HepG2 (cell line): ENCODE results near the gene C2. TPM values are rescaled to one million over a fixed set of nuclear protein-coding genes. Genes with fewer than 3 reads are reported as not detected.
A peak's percentile ranks its signal among the peaks of the same experiment; 100 is the strongest.

Experiments used
- HNRNPUL1 ChIP-seq: fragments of 200-400 bp; formaldehyde crosslinking; IDR thresholded peaks from 2 replicates; pipeline ENCODE4 v1.6.1; 2017; ENCODE audit warnings: low read depth, mild to moderate bottlenecking, low read length, moderate library complexity
- IKZF1 ChIP-seq: fragments of 450-650 bp; IDR thresholded peaks from 2 replicates; pipeline ENCODE4 v1.7.1; 2016
- KDM4B ChIP-seq: sonication (generic); formaldehyde crosslinking; IDR thresholded peaks from 2 replicates; pipeline ENCODE4 v1.4.0; 2020; ENCODE audit warnings: missing genetic modification reagents
- KLF12 ChIP-seq: sonication (generic); formaldehyde crosslinking; IDR thresholded peaks from 2 replicates; pipeline ENCODE4 v1.4.0; 2020; ENCODE audit warnings: missing genetic modification reagents, borderline replicate concordance
- MED8 ChIP-seq: sonication (generic); formaldehyde crosslinking; IDR thresholded peaks from 2 replicates; pipeline ENCODE4 v1.8.1; 2023; ENCODE audit warnings: mild to moderate bottlenecking, missing genetic modification reagents; ENCODE audit not compliant: insufficient replicate concordance
- MLLT10 ChIP-seq: sonication (generic); formaldehyde crosslinking; IDR thresholded peaks from 2 replicates; pipeline ENCODE4 v1.4.0; 2020; ENCODE audit warnings: missing genetic modification reagents
- MXI1 ChIP-seq: IDR thresholded peaks from 3 replicates; pipeline ENCODE4 v1.6.1; 2012; ENCODE audit warnings: low read depth, low read length, inconsistent platforms, borderline replicate concordance
- POGK ChIP-seq: sonication (generic); formaldehyde crosslinking; conservative IDR thresholded peaks from 2 replicates; pipeline ENCODE4 v1.8.0; 2022; ENCODE audit warnings: mild to moderate bottlenecking, moderate library complexity, missing genetic modification reagents
- USF2 ChIP-seq, 2 experiments: sonication (generic) in 1 of 2; formaldehyde crosslinking in 1 of 2; IDR thresholded peaks; 2 replicates each; pipeline versions ENCODE4 v1.5.1 to v1.6.1; 2011 to 2020; ENCODE audit warnings: borderline replicate concordance in 1 of 2, low read depth in 1 of 2, low read length in 1 of 2, mild to moderate bottlenecking in 1 of 2, missing genetic modification reagents in 1 of 2, moderate library complexity in 1 of 2
- ZBTB20 ChIP-seq: sonication (generic); formaldehyde crosslinking; IDR thresholded peaks from 2 replicates; pipeline ENCODE4 v1.8.1; 2023; ENCODE audit warnings: missing genetic modification reagents, low read depth, mild to moderate bottlenecking, borderline replicate concordance
- ZC3H4 ChIP-seq: sonication (generic); formaldehyde crosslinking; IDR thresholded peaks from 2 replicates; pipeline ENCODE4 v1.4.0; 2020; ENCODE audit warnings: missing genetic modification reagents, borderline replicate concordance
- ZNF160 ChIP-seq: sonication (generic); formaldehyde crosslinking; IDR thresholded peaks from 2 replicates; pipeline ENCODE4 v1.8.0; 2022; ENCODE audit warnings: mild to moderate bottlenecking, inconsistent platforms, missing genetic modification reagents
- ZNF343 ChIP-seq: sonication (generic); formaldehyde crosslinking; IDR thresholded peaks from 2 replicates; pipeline ENCODE4 v1.4.0; 2020; ENCODE audit warnings: mild to moderate bottlenecking, missing genetic modification reagents
- ZNF367 ChIP-seq: sonication (generic); formaldehyde crosslinking; IDR thresholded peaks from 2 replicates; pipeline ENCODE4 v1.4.0; 2020; ENCODE audit warnings: missing genetic modification reagents, borderline replicate concordance
- ZNF597 ChIP-seq: sonication (generic); formaldehyde crosslinking; IDR thresholded peaks from 2 replicates; pipeline ENCODE4 v1.5.0; 2020; ENCODE audit warnings: missing genetic modification reagents
- ZNF652 ChIP-seq: IDR thresholded peaks from 2 replicates; pipeline ENCODE4 v1.6.1; 2016; ENCODE audit warnings: low read depth, borderline replicate concordance
- ZNF749 ChIP-seq: sonication (generic); formaldehyde crosslinking; IDR thresholded peaks from 2 replicates; pipeline ENCODE4 v1.8.0; 2022; ENCODE audit warnings: mild to moderate bottlenecking, missing genetic modification reagents, moderate library complexity, borderline replicate concordance
- polyA plus RNA-seq, 8 experiments: library from polyadenylated mRNA; depleted of rRNA in 3 of 8; stranded (reverse) in 7 of 8; unstranded in 1 of 8; fragments of >200 nt; fragmentation: Illumina TruSeq in 4 of 8; extraction: Trizol in 4 of 8; gene quantifications; 2 replicates each; pipeline versions ENCODE4 v1.2.1 to v1.2.3, GENCODE V29; 2011 to 2016; ENCODE audit warnings: low read depth in 4 of 8, missing spikeins in 1 of 8, mixed read lengths in 1 of 8; ENCODE audit not compliant: insufficient read depth in 1 of 8
- total RNA-seq, 5 experiments: library from RNA; depleted of rRNA; stranded (reverse); fragments of >200 nt; fragmentation: Illumina TruSeq; extraction: Trizol; gene quantifications; 2 replicates each; pipeline ENCODE4 v1.2.3, GENCODE V29; 2016; ENCODE audit warnings: low read depth in 1 of 5
- TF ChIP-seq, protein P1 (sequence below): sonication (generic); formaldehyde crosslinking; IDR thresholded peaks from 2 replicates; pipeline ENCODE4 v1.4.0; 2020; ENCODE audit warnings: missing genetic modification reagents
- TF ChIP-seq, protein P2 (sequence below): IDR thresholded peaks from 2 replicates; pipeline ENCODE4 v1.6.1; 2016; ENCODE audit warnings: mild to moderate bottlenecking, missing biosample characterization, missing genetic modification reagents
- TF ChIP-seq, protein P3 (sequence below): sonication (generic); formaldehyde crosslinking; IDR thresholded peaks from 2 replicates; pipeline ENCODE4 v1.5.0; 2020; ENCODE audit warnings: mild to moderate bottlenecking, low read depth, missing genetic modification reagents, borderline replicate concordance

Gene C2
- total and polyA plus RNA-seq, 2 of the 13 experiments (the other 11 are each of a cell fraction or from before 2014, with no cell fraction given), result 165 to 307 TPM

DNA sequence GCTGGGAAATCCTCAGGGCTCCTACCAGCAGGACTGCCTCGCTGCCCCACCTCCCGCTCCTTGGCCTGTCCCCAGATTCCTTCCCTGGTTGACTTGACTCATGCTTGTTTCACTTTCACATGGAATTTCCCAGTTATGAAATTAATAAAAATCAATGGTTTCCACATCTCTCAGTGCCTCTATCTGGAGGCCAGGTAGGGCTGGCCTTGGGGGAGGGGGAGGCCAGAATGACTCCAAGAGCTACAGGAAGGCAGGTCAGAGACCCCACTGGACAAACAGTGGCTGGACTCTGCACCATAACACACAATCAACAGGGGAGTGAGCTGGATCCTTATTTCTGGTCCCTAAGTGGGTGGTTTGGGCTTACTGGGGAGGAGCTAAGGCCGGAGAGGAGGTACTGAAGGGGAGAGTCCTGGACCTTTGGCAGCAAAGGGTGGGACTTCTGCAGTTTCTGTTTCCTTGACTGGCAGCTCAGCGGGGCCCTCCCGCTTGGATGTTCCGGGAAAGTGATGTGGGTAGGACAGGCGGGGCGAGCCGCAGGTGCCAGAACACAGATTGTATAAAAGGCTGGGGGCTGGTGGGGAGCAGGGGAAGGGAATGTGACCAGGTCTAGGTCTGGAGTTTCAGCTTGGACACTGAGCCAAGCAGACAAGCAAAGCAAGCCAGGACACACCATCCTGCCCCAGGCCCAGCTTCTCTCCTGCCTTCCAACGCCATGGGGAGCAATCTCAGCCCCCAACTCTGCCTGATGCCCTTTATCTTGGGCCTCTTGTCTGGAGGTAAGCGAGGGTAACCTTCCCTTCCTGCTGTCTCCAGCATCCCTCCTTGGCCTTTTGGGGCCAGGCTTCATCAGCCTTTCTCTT lies 18.2 kb downstream of the C2 start, which contains the start of gene CFB (continued):
- peak; percentile 46; the same call in 1 of the 2 replicates for TF ChIP-seq KLF12
- TF ChIP-seq, protein P1, sequence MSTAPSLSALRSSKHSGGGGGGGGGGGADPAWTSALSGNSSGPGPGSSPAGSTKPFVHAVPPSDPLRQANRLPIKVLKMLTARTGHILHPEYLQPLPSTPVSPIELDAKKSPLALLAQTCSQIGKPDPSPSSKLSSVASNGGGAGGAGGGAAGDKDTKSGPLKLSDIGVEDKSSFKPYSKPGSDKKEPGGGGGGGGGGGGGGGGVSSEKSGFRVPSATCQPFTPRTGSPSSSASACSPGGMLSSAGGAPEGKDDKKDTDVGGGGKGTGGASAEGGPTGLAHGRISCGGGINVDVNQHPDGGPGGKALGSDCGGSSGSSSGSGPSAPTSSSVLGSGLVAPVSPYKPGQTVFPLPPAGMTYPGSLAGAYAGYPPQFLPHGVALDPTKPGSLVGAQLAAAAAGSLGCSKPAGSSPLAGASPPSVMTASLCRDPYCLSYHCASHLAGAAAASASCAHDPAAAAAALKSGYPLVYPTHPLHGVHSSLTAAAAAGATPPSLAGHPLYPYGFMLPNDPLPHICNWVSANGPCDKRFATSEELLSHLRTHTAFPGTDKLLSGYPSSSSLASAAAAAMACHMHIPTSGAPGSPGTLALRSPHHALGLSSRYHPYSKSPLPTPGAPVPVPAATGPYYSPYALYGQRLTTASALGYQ (CRISPR knock-in tag), result peak; percentile 77
- no peak for TF ChIP-seq ZNF597 (CRISPR knock-in tag)
- TF ChIP-seq POGK (CRISPR knock-in tag), result no peak
- peak; percentile 75 for TF ChIP-seq MED8 (CRISPR knock-in tag)
- TF ChIP-seq ZNF160 (CRISPR knock-in tag), result no peak; the same call in 1 of the 2 replicates
- TF ChIP-seq USF2 (IDR thresholded peaks at IDR 0.05; ENCODE audit: low read depth, low read length), result no peak
- TF ChIP-seq USF2 (CRISPR knock-in tag; IDR thresholded peaks at IDR 0.05; ENCODE audit: borderline replicate concordance), result no peak
- TF ChIP-seq KDM4B, result peak; percentile 13; the same call in 1 of the 2 replicates
- TF ChIP-seq ZC3H4 (CRISPR knock-in tag), result peak; percentile 31; the same call in 1 of the 2 replicates
- TF ChIP-seq ZNF343 (CRISPR knock-in tag), result 0 out of 2 replicates have a peak, but pooled peaks have one; percentile 61
- TF ChIP-seq, protein P2, sequence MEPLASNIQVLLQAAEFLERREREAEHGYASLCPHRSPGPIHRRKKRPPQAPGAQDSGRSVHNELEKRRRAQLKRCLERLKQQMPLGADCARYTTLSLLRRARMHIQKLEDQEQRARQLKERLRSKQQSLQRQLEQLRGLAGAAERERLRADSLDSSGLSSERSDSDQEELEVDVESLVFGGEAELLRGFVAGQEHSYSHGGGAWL (CRISPR knock-in tag), result peak; percentile 67
- no peak for TF ChIP-seq ZNF367 (CRISPR knock-in tag)
- peak; percentile 54; the same call in 1 of the 2 replicates for TF ChIP-seq ZBTB20 (CRISPR knock-in tag)
- peak; percentile 42; the same call in 1 of the 2 replicates for TF ChIP-seq ZNF652 (CRISPR knock-in tag)
- TF ChIP-seq ZNF749, result peak; percentile 51; the same call in 1 of the 2 replicates
- TF ChIP-seq HNRNPUL1, result no peak
- no peak for TF ChIP-seq IKZF1
- peak; percentile 73; the same call in 1 of the 3 replicates for TF ChIP-seq MXI1
- TF ChIP-seq, protein P3, sequence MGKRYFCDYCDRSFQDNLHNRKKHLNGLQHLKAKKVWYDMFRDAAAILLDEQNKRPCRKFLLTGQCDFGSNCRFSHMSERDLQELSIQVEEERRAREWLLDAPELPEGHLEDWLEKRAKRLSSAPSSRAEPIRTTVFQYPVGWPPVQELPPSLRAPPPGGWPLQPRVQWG (CRISPR knock-in tag), result no peak
- TF ChIP-seq MLLT10 (CRISPR knock-in tag), result no peak
